NCI-H748 (cell line): Measurements from ENCODE around the gene RALGAPA2.
A peak's percentile ranks its signal among the peaks of the same experiment; 100 is the strongest.

Source experiments
- DNase-seq: peaks from one replicate; lab custom pipeline; 2025; ENCODE audit not compliant: unreplicated experiment; lab: John Stamatoyannopoulos, UW

Gene RALGAPA2

GRCh38 chr20:20585146-20585545 is 127.3 kb downstream of the RALGAPA2 start:
- no peak for DNase-seq

- no peak for DNase-seq
Observed at GRCh38 chr20:20582734-20583133, 129.7 kb downstream of the RALGAPA2 start.

GRCh38 chr20:20580139-20580538 is 132.3 kb downstream of the RALGAPA2 start:
- no peak for DNase-seq

- no peak for DNase-seq
Observed at GRCh38 chr20:20578838-20579237, 133.6 kb downstream of the RALGAPA2 start.

- DNase-seq: no peak
Observed at GRCh38 chr20:20573797-20574196, 138.6 kb downstream of the RALGAPA2 start.

- DNase-seq: no peak
Observed at GRCh38 chr20:20571068-20571780, 141.2 kb downstream of the RALGAPA2 start.

GRCh38 chr20:20568604-20569205 is 143.7 kb downstream of the RALGAPA2 start:
- peak; percentile 83 for DNase-seq

- no peak for DNase-seq
Observed at GRCh38 chr20:20567712-20568111, 144.7 kb downstream of the RALGAPA2 start.

- DNase-seq: no peak
Observed at GRCh38 chr20:20566516-20566915, 145.9 kb downstream of the RALGAPA2 start.

GRCh38 chr20:20564279-20564678 is 148.2 kb downstream of the RALGAPA2 start:
- no peak for DNase-seq

GRCh38 chr20:20562507-20562906 is 149.9 kb downstream of the RALGAPA2 start:
- no peak for DNase-seq

- DNase-seq: no peak
Observed at GRCh38 chr20:20561841-20562240, 150.6 kb downstream of the RALGAPA2 start.

- peak; percentile 63 for DNase-seq
Observed at GRCh38 chr20:20561172-20561571, 151.3 kb downstream of the RALGAPA2 start.

- no peak for DNase-seq
Observed at GRCh38 chr20:20557406-20557805, 155.0 kb downstream of the RALGAPA2 start.

GRCh38 chr20:20555838-20556237 is 156.6 kb downstream of the RALGAPA2 start:
- DNase-seq: no peak

- no peak for DNase-seq
Observed at GRCh38 chr20:20554951-20555350, 157.5 kb downstream of the RALGAPA2 start.

- DNase-seq: no peak
Observed at GRCh38 chr20:20553541-20553940, 158.9 kb downstream of the RALGAPA2 start.

GRCh38 chr20:20552076-20552475 is 160.4 kb downstream of the RALGAPA2 start:
- peak; percentile 98 for DNase-seq

- peak; percentile 98 for DNase-seq
Observed at GRCh38 chr20:20551409-20551808, 161.0 kb downstream of the RALGAPA2 start.

- DNase-seq: peak; percentile 76
Observed at GRCh38 chr20:20549704-20550103, 162.7 kb downstream of the RALGAPA2 start.

GRCh38 chr20:20549267-20549612 is 163.2 kb downstream of the RALGAPA2 start:
- peak; percentile 89 for DNase-seq

- peak; percentile 99 for DNase-seq
Observed at GRCh38 chr20:20548527-20549266, 163.7 kb downstream of the RALGAPA2 start.
